Measurements from ENCODE around the gene LPAR1.
"Not testable (repeated sequence)": the region's sequence is repeated elsewhere in the genome, so short reads cannot be mapped to it uniquely, and the experiment has no call there.

LPAR1 gene, protein sequence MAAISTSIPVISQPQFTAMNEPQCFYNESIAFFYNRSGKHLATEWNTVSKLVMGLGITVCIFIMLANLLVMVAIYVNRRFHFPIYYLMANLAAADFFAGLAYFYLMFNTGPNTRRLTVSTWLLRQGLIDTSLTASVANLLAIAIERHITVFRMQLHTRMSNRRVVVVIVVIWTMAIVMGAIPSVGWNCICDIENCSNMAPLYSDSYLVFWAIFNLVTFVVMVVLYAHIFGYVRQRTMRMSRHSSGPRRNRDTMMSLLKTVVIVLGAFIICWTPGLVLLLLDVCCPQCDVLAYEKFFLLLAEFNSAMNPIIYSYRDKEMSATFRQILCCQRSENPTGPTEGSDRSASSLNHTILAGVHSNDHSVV

DNA sequence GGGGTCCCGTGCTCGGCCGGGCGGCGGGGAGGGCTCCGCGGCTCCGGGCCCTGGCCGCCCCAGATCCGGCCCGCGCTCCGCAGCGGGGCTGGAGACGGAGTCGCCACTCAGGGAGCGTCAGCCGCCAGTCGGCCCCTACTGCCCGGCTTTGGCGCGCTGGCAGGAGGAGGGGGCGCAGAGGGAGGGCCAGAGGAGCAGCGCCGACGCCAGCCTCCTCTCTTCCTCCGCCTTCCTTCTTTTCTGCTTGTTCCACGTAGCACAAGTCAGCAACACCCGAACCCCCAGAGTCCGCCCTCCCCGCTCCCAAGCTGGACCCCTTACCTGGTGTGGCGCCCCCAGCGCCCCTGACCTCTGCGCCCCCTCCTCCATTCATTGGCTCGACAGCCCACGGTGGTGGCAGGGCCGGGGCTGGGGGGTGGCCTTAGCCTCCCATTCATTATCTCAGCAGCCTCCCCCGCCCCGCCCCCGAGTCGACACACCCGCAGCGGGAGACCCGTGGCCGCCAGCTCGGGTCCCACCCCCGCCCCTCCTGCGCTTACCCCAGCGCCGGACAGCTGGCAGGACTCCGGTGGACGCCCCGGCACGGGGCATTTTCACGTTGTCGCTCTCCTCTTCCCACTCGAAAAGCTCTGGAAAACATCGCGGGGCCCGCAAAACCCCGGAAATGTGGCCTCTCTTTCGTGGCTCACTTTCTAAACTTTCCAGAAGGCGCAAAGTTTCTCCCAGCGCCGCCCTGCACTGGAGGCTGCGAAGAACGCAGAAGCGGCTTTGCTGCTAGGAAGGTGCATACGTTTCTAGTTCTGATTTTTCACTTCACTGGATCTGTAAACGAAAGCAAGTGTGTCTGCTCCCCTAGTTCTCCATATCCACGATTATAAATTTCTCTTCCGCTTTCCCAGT lies at the start of gene LPAR1:
LPAR1 (minus strand) TSS at position 140 of the 900 bp plus-strand sequence. CDS start 66,353 bp downstream, outside the sequence.
- DNase-seq: no peak

- no peak for DNase-seq
These were observed 40.2 kb upstream of the LPAR1 start for GRCh38 chr9:111078391-111079038.

DNA sequence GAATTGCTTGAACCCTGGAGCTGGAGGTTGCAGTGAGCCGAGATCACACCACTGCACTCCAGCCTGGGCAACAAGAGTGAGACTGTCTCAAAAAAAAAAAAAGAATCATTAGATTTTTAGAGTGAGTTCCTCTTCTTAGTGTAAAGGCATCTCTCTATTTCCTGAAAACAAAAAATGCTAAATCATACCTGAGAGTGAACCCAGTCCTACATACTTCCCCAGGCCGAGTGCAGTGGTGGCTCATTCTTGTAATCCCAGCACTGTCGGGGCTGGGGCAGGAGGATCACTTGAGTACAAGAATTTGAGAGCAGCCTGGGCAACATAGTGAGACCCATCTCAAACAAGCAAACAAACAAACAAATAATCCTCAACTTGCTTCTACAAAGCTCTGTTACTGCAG lies 38.2 kb upstream of the LPAR1 start:
- no peak for DNase-seq

DNA sequence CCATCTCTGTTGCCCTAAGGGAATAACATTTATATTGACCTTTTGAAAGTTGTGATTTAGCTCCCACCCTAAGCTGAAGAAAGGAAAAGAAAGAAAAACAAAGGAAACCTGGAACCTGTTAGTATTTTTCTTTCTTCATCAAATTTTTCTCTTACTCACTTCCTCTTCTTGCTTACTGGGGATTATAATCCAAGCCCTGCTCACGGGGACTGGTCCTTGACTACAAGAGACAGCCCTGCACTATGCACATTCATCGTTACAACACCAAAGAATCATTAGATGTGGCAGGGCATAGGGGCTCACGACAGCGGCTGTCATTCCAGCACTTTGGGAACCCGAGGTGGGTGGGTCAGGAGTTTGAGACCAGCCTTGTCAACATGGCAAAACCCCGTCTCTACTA lies 37.8 kb upstream of the LPAR1 start:
- DNase-seq: no peak

DNA sequence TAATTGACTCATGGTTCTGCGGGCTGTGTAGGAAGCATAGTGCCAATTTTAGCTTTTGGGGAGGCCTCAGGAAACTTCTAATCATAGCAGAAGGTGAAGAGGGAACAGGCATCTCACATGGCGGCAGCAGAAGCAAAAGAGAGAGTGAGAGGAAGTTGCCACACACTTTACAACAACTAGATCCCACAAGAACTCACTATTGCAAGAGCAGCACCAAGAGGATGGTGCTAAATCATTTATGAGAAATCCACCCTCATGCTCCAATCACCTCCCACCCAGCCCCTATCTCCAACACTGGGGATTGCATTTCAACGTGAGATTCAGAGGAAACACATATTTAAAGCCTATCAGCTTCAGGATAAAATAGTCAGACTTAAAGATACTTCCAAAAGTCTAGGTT lies 36.1 kb upstream of the LPAR1 start:
- no peak for DNase-seq

DNA sequence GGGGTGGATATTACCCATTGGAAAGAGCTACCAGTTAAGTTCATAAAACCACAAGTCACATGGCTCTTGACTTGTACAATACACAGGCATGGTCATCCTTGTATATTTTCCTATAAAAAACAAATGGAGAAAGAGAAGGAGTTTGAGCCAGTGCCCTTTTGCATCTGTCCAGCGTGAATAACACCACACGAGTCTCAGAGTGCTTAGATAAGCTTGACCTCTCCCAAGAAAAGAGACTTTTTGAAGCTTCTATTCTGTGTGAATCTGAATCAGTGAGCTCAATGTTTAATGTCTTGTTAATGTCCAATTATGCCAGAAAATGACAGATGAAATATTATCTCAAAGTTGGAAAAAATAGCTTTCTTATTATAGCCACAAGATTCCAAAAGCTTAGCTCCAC lies 30.9 kb upstream of the LPAR1 start:
- DNase-seq: no peak

- no peak for DNase-seq
These were observed 30.5 kb upstream of the LPAR1 start for GRCh38 chr9:111068771-111069170.

- DNase-seq: no peak
These were observed 30.1 kb upstream of the LPAR1 start for GRCh38 chr9:111068383-111068730.

DNA sequence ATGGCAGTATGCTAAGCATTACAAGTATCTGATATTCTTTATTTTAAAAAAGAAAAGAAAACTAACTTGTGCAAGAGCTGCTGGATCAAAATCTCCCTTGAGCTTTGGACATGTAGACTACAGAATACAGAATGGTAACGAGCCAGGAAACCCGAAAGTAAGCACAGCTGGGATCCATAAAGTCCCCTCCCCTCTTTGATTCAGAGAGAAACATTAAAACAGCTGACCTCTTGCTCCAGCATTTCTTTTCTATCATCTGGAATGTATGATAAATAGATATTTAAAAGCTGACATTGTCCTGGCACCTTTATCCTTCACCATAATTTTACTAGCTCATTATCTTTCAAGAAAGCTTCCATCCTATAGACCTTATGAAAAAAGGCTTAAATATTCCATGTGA lies 28.2 kb upstream of the LPAR1 start:
- DNase-seq: no peak

GRCh38 chr9:111065414-111065813 lies 27.1 kb upstream of the LPAR1 start:
- DNase-seq: no peak

GRCh38 chr9:111064160-111064837 lies 26.0 kb upstream of the LPAR1 start:
- no peak for DNase-seq

DNA sequence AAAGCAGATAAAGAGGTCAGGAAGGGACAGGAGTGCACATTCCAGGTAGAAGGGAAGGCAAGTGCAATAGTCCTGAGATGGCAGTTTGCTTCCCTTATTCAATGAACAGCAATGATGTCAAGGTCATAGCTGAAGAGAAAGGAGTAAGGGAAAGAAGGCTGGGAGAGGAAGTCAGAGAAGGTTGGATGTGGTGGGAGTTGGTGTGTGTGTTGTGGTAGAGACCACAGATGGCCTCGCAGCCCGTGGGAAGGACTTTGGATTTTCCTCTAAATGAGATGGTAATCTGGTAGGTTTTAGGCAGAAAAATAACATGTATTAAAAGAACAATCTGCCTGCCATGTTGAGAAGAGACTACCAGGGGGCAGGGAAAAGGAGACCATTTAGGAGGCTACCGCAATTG lies 25.1 kb upstream of the LPAR1 start:
- no peak for DNase-seq

GRCh38 chr9:111058166-111058565 lies 19.9 kb upstream of the LPAR1 start:
- no peak for DNase-seq

- DNase-seq: no peak
These were observed 18.3 kb upstream of the LPAR1 start for GRCh38 chr9:111056538-111056937.

- DNase-seq: no peak
These were observed 14.5 kb upstream of the LPAR1 start for GRCh38 chr9:111052791-111053190.

GRCh38 chr9:111051400-111051799 lies 13.1 kb upstream of the LPAR1 start:
- DNase-seq: no peak

- no peak for DNase-seq
These were observed 12.5 kb upstream of the LPAR1 start for GRCh38 chr9:111050819-111051218.

- DNase-seq: not testable (repeated sequence)
These were observed 9.0 kb upstream of the LPAR1 start for GRCh38 chr9:111047287-111047686.

DNA sequence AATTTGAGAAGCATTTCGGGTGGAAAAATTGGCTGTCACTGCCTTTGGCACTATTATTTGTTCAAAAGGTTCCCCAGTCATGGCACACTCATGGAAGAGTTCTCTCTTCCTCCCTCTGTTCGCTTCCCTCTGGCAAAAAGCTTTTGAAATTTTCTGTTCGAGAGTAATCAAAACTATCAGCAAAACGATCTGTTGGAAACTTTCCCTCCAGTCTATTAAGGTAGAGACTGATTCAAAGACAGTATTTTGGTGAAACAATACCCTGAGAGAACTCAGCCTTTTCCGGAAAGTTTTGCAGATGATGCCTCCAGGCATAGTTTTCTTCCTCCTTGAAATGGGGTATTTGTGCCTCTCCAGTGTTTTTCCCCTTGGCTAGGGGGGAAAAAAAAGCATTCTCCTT lies 3.6 kb upstream of the LPAR1 start:
- no peak for DNase-seq

- DNase-seq: no peak
These were observed 2.2 kb upstream of the LPAR1 start for GRCh38 chr9:111040494-111040893.

DNA sequence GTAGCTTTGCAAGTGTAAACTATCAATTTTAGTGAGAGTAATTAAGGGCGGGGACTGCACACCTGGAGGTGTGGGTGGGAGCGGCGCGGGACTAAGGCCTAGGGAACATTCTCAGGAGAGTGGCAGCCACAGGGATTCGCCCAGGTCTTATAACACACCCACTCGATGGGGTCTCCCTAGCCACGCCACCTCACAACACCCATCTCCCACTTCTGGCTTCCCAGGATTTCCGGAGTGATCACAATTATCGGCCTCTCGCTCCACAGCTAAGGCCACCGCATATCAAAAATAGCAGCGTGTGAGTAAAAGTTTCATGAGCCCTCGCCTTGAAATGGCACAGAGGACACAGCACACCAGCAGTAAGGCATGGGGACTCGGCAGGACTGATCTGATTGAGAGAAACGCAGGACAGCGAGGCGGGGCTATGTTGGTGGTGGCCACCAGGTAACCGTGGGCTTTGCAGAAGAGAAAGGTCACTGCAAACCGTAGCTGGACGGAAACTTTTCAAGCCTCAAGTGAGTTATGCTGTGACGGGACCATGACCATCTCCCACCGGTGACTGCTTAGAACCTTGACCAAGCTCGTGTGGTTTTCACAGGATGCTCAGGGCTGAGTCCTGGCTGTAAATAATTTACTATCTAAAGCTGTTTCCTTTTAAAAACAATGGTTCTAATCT lies 1.1 kb upstream of the LPAR1 start:
- DNase-seq: no peak

GRCh38 chr9:111037708-111038330 lies 451 bp downstream of the LPAR1 start:
- DNase-seq: no peak
